Ishikawa (cell line): ENCODE measurements around the gene FHOD1.

Experiments used
- CEBPB ChIP-seq: IDR thresholded peaks from 2 replicates; pipeline ENCODE4 v1.6.1; 2012
- CREB1 ChIP-seq: IDR thresholded peaks from 2 replicates; pipeline ENCODE4 v1.6.1; 2012; ENCODE audit warnings: low read depth
- EGR1 ChIP-seq: IDR thresholded peaks from 2 replicates; pipeline ENCODE4 v1.6.1; 2012
- EP300 ChIP-seq: IDR thresholded peaks from 2 replicates; pipeline ENCODE4 v1.6.1; 2012; ENCODE audit warnings: borderline replicate concordance
- FOXM1 ChIP-seq: IDR thresholded peaks from 2 replicates; pipeline ENCODE4 v1.6.1; 2012; ENCODE audit warnings: low read depth, borderline replicate concordance
- MAX ChIP-seq: IDR thresholded peaks from 2 replicates; pipeline ENCODE4 v1.6.1; 2012
- NFIC ChIP-seq: IDR thresholded peaks from 2 replicates; pipeline ENCODE4 v1.6.1; 2012
- RAD21 ChIP-seq: IDR thresholded peaks from 2 replicates; pipeline ENCODE4 v1.6.1; 2012; ENCODE audit warnings: low read depth
- REST ChIP-seq: IDR thresholded peaks from 2 replicates; pipeline ENCODE4 v1.6.1; 2012; ENCODE audit warnings: low read depth, mild to moderate bottlenecking
- TAF1 ChIP-seq: IDR thresholded peaks from 2 replicates; pipeline ENCODE4 v1.6.1; 2012; ENCODE audit warnings: low read depth, mild to moderate bottlenecking
- TCF12 ChIP-seq: IDR thresholded peaks from 2 replicates; pipeline ENCODE4 v1.6.1; 2012; ENCODE audit warnings: low read depth
- TEAD4 ChIP-seq: IDR thresholded peaks from 2 replicates; pipeline ENCODE4 v1.6.1; 2012
- YY1 ChIP-seq: IDR thresholded peaks from 2 replicates; pipeline ENCODE4 v1.6.1; 2012; ENCODE audit warnings: low read depth
- ZBTB7A ChIP-seq: IDR thresholded peaks from 2 replicates; pipeline ENCODE4 v1.6.1; 2012; ENCODE audit warnings: low read depth
- TF ChIP-seq, protein P1 (sequence below): IDR thresholded peaks from 2 replicates; pipeline ENCODE4 v1.6.1; 2012

The FHOD1 gene

GRCh38 chr16:67226804-67227566 lies 20.3 kb downstream of the FHOD1 start, which contains the start of gene TMEM208:
Gene TMEM208 (plus strand): TSS chr16:67227130. CDS start chr16:67227219, 89 bp downstream.
- TF ChIP-seq REST = no peak
- TF ChIP-seq RAD21 = no peak
- peak; percentile 72; the same call in 1 of the 2 replicates for TF ChIP-seq TCF12
- peak; percentile 74 for TF ChIP-seq TAF1
- no peak for TF ChIP-seq FOXM1
- 0 out of 2 replicates have a peak, but pooled peaks have one; percentile 1 for TF ChIP-seq TEAD4
- peak; percentile 89 for TF ChIP-seq YY1
- peak; percentile 86 for TF ChIP-seq MAX
- peak; percentile 14; the same call in 1 of the 2 replicates for TF ChIP-seq NFIC
- no peak for TF ChIP-seq CEBPB
- TF ChIP-seq, protein P1, sequence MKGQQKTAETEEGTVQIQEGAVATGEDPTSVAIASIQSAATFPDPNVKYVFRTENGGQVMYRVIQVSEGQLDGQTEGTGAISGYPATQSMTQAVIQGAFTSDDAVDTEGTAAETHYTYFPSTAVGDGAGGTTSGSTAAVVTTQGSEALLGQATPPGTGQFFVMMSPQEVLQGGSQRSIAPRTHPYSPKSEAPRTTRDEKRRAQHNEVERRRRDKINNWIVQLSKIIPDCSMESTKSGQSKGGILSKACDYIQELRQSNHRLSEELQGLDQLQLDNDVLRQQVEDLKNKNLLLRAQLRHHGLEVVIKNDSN = peak; percentile 52; the same call in 1 of the 2 replicates
- peak; percentile 88 for TF ChIP-seq EGR1
- TF ChIP-seq EP300 = peak; percentile 28; the same call in 1 of the 2 replicates
- TF ChIP-seq ZBTB7A = no peak
- TF ChIP-seq CREB1 = peak; percentile 98

GRCh38 chr16:67226295-67226803 lies 20.9 kb downstream of the FHOD1 start:
- TF ChIP-seq EGR1 = no peak
- no peak for TF ChIP-seq TEAD4
- TF ChIP-seq FOXM1 = no peak
- TF ChIP-seq NFIC = no peak
- no peak for TF ChIP-seq TAF1

GRCh38 chr16:67223992-67224391 lies 23.3 kb downstream of the FHOD1 start:
- TF ChIP-seq FOXM1 = no peak
- TF ChIP-seq TEAD4 = no peak
- TF ChIP-seq EGR1 = no peak
- TF ChIP-seq TAF1 = no peak

- TF ChIP-seq CREB1 (no peak), TCF12 (no peak), FOXM1 (no peak), TAF1 (no peak), REST (no peak), EP300 (no peak), CEBPB (no peak), TEAD4 (no peak), YY1 (no peak), EGR1 (no peak), RAD21 (no peak), NFIC (no peak), ZBTB7A (no peak)
- TF ChIP-seq, protein P1 = no peak
Measured at GRCh38 chr16:67216612-67217490, 30.4 kb downstream of the FHOD1 start.

DNA sequence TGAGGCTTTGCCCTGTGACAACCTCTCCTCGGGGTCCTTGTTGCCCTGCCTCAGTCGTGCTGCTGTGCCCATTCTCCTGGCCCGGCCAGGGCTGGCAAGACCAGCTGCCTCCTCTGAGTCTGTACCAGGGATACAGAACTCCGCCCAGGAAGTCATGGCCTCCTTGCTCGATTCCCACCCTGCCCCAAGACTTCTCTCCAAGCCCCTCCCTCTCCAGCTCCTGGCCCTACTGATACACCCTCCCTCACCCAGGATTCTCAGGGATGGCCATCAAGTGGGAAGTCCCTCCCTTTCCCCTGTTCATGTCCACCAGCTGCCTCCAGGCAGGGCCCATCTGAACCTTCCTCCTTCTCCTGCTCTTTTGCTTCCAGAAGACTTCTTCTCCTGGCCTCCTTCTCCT lies 31.6 kb downstream of the FHOD1 start:
- no peak for TF ChIP-seq TEAD4
- no peak for TF ChIP-seq CEBPB
- TF ChIP-seq MAX = no peak
- no peak for TF ChIP-seq FOXM1
- no peak for TF ChIP-seq REST
- no peak for TF ChIP-seq EGR1
- no peak for TF ChIP-seq NFIC
- no peak for TF ChIP-seq CREB1
- TF ChIP-seq ZBTB7A = no peak
- TF ChIP-seq TAF1 = no peak
- TF ChIP-seq RAD21 = no peak
- no peak for TF ChIP-seq TCF12
- TF ChIP-seq, protein P1 = no peak
- no peak for TF ChIP-seq YY1
- TF ChIP-seq EP300 = no peak
